GM12892 (cell line): Measurements from ENCODE around the gene SNX5.

ENCODE experiments used
- POLR2A ChIP-seq: IDR thresholded peaks from 2 replicates; pipeline ENCODE4 v1.6.1; 2011; ENCODE audit warnings: low read depth, low read length, control low read depth
- POLR2AphosphoS5 ChIP-seq: IDR thresholded peaks from 2 replicates; pipeline ENCODE4 v1.6.1; 2011; ENCODE audit warnings: low read depth, low read length, control low read depth
- TAF1 ChIP-seq: IDR thresholded peaks from 2 replicates; pipeline ENCODE4 v1.6.1; 2011; ENCODE audit warnings: low read depth, mild to moderate bottlenecking, control low read depth, low read length, borderline replicate concordance

GRCh38 chr20:17925940-17926300, 42.7 kb downstream of the SNX5 start:
- TF ChIP-seq POLR2A (no peak), POLR2AphosphoS5 (no peak), TAF1 (no peak)
